CD4-positive, alpha-beta T cell treated with Interleukin-4 for 1 hour (primary cell): Measurements from ENCODE around the gene GATAD2A.
"Not testable (repeated sequence)": the region's sequence is repeated elsewhere in the genome, so short reads cannot be mapped to it uniquely, and the experiment has no call there.

Experiments used
- DNase-seq, 2 donors: peaks; one replicate each; pipeline ENCODE4 v3.0.0-alpha.2; 2020 to 2022

GATAD2A gene

GRCh38 chr19:19468424-19469050 is 63.1 kb downstream of the GATAD2A start:
- DNase-seq, result no peak

GRCh38 chr19:19470579-19470978 is 65.1 kb downstream of the GATAD2A start:
- no peak for DNase-seq

DNA sequence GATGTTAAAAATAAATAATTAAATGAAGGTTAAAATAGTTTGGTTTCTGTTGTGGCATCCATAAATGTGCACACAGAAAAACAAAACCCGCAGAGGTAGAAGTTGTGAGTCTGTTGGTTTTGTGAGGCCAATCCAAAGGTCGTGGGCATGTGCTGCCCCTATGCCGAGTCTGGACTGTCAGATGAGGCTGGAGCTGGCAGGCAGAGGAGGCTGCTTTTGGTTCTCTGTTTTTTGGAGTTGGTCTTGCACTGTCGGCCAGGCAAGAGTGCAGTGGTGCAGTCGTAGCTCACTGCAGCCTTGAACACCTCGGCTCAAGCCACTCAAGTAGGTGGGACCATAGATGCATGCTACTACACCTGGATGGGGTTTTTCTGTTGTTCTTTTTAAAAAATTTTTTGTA is 66.2 kb downstream of the GATAD2A start:
- DNase-seq, result no peak

- DNase-seq, result not testable (repeated sequence)
Measured at GRCh38 chr19:19472106-19472505, 66.6 kb downstream of the GATAD2A start.

DNA sequence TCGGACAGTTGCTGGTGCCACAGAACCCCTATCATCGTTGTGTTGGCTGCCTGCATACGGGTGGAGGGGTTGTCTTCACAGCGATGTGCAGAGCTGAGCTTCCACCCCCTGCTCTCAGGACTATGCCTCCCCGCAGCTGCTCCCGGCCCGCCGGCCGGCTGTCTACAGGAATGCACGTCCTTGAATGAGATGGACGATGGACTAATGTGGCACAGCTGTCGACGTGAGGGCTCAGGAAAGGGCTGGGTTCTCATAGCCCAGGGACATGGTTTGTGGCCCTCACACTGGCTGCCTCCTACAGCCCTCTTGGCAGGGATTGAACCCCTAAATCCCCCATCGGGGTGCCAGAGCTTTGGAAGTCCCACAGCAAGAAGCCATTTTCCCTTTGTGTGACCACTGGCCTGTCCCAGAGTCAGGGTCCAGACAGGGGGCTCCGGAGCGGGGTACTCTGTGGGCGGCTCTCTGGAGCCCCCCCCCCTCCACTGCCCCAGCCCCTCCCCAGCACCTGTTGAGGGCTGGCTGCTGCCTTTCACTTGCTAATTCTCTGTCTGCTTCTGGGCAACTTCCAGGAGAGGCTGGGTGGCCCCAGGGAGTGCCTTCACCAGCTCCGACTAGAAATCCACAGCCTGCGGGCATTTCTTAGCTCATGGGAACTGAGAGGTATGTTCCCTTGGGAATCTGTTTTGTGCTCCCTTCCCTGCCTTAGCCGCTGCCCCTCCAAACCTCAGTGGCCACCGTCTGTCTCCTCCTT is 69.7 kb downstream of the GATAD2A start:
- DNase-seq, result no peak

DNA sequence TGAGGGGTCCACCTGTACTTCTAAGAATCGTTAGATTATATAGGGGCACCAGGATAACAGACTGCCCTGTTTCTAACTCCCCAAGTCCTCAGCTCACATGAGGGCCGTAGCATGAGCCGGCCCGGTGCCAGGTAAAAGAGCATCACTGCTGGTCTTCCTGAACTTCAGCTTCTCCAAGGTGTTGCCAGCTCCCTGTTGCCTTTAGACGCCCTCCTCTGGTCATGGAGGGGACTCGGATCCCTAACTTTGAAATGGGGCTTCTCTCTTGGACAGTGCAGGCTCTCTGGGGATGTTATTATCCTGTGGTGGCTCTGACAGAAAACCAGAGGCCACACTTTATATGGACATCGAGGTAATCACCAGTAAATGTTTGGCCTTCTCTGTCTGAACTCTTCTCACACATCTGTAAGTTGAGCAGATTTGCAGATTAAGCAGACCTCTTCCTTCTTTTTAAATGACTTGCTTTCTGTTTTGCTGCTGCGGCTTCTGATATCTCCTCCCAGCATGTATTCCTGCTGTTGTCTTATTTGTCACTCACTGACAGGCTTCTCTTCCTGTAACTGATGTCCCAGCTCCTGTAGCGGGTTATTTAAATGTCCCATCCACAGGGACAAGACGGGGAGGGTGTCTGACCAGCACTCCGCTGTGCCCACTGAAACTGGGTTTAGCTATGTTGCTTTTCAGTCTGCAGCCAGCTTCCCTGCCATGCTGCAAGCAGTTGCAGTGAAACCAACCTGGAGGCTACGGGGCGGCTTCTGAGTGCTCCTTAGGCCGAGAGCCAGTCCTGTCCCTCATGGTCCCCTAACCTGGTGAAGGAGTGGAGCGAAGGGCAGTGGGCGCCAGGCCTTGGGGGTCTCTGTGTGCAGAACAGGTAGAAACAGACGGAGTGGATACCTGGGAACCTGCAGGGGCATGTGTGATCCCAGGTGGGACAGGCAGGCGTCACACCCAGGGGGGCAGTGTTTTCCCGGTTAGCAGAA is 70.7 kb downstream of the GATAD2A start:
- DNase-seq, result peak; percentile 23 to 29

GRCh38 chr19:19477705-19478383 is 72.4 kb downstream of the GATAD2A start:
- DNase-seq, result no peak

GRCh38 chr19:19480688-19481087 is 75.2 kb downstream of the GATAD2A start:
- no peak for DNase-seq

DNA sequence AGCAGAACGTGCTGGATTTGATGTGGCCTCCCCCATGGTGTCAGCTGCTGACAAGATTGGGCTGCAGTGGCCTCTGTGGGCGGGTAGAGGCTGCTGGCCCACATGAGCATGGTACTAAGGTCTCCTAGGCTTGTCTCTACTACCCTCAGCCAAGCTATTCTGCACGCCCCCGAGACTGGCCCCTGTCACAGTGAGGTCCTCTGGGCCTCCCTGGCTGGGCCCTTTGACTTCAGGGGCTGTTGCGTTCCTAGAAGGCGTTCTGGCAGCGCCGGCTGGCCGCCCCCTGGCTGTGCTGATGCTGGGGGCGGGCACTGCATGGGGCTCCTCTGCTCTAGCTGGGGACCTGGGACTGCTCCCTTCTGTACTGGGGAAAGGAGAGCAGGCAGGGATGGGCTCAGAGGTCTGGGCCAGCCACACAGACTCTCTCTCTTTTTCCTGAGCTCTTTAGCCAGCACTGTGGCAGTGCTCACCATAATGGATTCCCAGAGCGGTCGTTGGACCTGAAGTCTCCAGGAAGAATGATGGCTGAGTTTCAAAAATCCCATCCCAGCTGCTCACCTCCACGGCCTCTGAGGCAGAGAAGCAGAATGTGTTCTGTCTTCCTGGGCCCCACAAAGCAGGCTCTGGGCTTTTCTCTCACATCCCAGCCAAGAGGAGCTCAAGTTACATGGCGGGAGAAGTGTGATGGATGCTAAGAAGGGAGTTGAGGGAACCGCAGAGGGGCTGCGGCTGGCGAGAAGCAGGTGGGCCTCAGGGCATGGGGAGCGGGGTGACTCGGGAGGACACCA is 77.5 kb downstream of the GATAD2A start:
- DNase-seq, result no peak

DNA sequence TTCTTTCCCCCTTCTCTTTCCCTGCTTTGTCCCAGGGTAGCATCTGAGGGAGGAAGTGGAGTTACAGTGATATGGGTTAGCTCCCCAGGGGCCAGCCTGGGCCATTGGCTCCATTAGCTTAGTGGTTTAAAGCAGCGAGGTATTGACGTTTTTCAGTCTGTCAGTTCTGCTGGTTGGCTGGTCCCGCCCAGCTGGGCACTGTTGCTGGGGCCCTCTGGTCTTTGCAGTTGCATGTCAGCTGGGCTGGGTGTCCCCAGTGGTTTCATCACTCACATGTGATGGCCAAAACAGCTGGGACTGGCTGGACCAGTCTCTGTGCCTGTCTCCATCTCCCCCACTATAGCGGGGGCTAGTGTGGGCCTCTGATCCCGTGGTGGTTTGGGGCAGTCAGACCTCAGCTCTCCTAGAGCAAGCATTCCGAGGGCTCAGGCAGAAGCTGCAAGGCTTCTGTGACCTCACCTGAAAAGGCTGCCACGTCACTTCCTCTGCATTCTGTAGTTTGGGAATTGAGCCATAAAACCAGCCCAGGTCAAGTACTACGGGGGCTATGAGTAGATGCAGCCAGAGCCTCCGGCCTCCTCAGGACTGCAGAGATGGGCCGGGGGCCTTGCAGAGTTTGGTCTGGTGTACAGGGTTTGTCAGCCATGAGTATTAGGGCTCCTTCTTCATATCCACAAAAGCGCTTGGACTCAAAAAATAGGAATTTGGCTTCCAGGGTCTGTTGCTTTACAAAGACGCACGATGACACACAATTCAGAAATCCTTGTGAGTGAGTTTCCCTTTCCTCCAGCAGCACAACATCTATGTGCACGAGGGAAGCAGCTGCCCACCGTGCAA is 79.9 kb downstream of the GATAD2A start:
- DNase-seq, result no peak

- no peak for DNase-seq
Measured at GRCh38 chr19:19485998-19486290, 80.5 kb downstream of the GATAD2A start.

- DNase-seq, result no peak
Measured at GRCh38 chr19:19486343-19487076, 81.0 kb downstream of the GATAD2A start.

- DNase-seq, result no peak
Measured at GRCh38 chr19:19487077-19487949, 81.8 kb downstream of the GATAD2A start.

- no peak for DNase-seq
Measured at GRCh38 chr19:19487950-19488874, 82.7 kb downstream of the GATAD2A start.

- DNase-seq, result peak; percentile 95 to 98
Measured at GRCh38 chr19:19488875-19489690, 83.6 kb downstream of the GATAD2A start.

GRCh38 chr19:19489804-19490204 is 84.3 kb downstream of the GATAD2A start:
- no peak for DNase-seq

GRCh38 chr19:19490214-19490968 is 84.9 kb downstream of the GATAD2A start:
- DNase-seq, result peak; percentile 87 to 88
